ENCODE measurements around the gene GABPB2.

- TF ChIP-seq CTCF (IDR thresholded peaks at IDR 0.05; ENCODE audit: low read length) (no peak), EZH2 (optimal IDR thresholded peaks at IDR 0.05; ENCODE audit: low read depth, low read length) (no peak)
Measured at GRCh38 chr1:151147132-151147503, 76.6 kb downstream of the GABPB2 start.
